Muscle layer of duodenum (tissue), 2 donors: ENCODE results near the gene PARP9.
"Not testable (repeated sequence)": the region's sequence is repeated elsewhere in the genome, so short reads cannot be mapped to it uniquely, and the experiment has no call there.

ENCODE experiments used
- H3K27ac ChIP-seq: one replicate; pipeline ENCODE4 v1.7.0; 2013; ENCODE audit warnings: mild to moderate bottlenecking, low read length
- H3K27me3 ChIP-seq: one replicate; pipeline ENCODE4 v1.7.0; 2013; ENCODE audit warnings: low read depth, mild to moderate bottlenecking, control low read depth, low read length
- H3K36me3 ChIP-seq, 2 donors: one replicate each; pipeline ENCODE4 v1.7.0; 2013; ENCODE audit warnings: low read length in 2 of 2, control low read depth in 1 of 2, mild to moderate bottlenecking in 1 of 2; ENCODE audit not compliant: insufficient read depth in 2 of 2, control insufficient read depth in 1 of 2
- H3K4me1 ChIP-seq, 2 donors: one replicate each; pipeline ENCODE4 v1.7.0; 2013; ENCODE audit warnings: low read length in 2 of 2, mild to moderate bottlenecking in 2 of 2, control low read depth in 1 of 2, moderate library complexity in 1 of 2; ENCODE audit not compliant: insufficient read depth in 2 of 2, control insufficient read depth in 1 of 2
- H3K4me3 ChIP-seq, 2 donors: one replicate each; pipeline ENCODE4 v1.7.0; 2013; ENCODE audit warnings: low read length in 2 of 2, low read depth in 1 of 2, mild to moderate bottlenecking in 1 of 2
- H3K9me3 ChIP-seq, 2 donors: one replicate each; pipeline ENCODE4 v1.7.0; 2013; ENCODE audit warnings: low read length in 2 of 2, control low read depth in 1 of 2, mild to moderate bottlenecking in 1 of 2; ENCODE audit not compliant: control insufficient read depth in 1 of 2
- donor health status: healthy.

Gene PARP9

GRCh38 chr3:122502941-122503340 lies 61.2 kb downstream of the PARP9 start:
- Histone ChIP-seq H3K27me3 (no peaks in the 10 kb centered on the region), H3K36me3 (no peaks in the 10 kb centered on the region), H3K9me3 (no peaks in the 10 kb centered on the region), H3K27ac (no peak overlapping the region), H3K4me1 (peaks cover 0 to 13% of the 10 kb centered on the region in 2 donors), H3K4me3 (no peak overlapping the region)

DNA sequence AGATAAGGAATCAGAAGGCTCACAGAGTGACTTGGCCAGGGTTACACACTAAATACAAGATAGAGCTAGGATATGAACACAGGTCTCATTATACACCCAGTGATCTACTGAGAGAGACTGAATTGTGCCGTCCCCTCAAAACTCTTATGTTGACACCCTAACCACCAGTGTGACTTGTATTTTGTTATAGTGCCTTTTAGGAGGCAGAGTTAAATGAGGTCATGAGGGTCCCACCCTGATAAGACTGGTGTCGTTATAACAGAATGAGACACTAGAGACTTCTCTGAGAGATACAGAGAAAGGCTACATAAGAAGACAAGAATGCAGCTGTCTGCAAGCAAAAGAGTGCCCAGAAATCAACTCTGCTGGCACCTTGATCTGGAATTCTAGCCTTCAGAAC lies 62.0 kb downstream of the PARP9 start:
- Histone ChIP-seq H3K27me3 (no peaks in the 10 kb centered on the region), H3K36me3 (no peaks in the 10 kb centered on the region), H3K9me3 (no peaks in the 10 kb centered on the region), H3K27ac (no peak overlapping the region), H3K4me1 (peaks cover 0 to 13% of the 10 kb centered on the region in 2 donors), H3K4me3 (no peak overlapping the region)

DNA sequence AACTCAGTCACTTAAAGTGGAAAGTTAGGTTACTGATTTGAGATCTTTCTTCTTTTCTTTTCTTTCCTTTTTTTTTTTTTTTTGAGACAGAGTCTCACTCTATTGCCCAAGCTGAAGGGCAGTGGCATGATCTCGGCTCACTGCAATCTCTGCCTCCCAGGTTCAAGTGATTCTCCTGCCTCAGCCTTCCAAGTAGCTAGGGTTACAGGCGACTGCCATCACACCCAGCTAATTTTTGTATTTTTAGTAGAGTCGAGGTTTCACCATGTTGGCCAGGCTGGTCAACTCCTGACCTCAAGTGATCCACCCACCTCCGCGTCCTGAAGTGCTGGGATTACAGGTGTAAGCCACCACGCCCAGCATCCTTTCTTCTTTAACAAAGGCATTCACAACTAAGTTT lies 63.1 kb downstream of the PARP9 start:
- H3K27ac ChIP-seq, H3K4me3 ChIP-seq, H3K36me3 ChIP-seq, H3K9me3 ChIP-seq, H3K27me3 ChIP-seq: not testable (repeated sequence)
- H3K4me1 ChIP-seq = peaks cover 0 to 20% of the 10 kb centered on the region in 2 donors

DNA sequence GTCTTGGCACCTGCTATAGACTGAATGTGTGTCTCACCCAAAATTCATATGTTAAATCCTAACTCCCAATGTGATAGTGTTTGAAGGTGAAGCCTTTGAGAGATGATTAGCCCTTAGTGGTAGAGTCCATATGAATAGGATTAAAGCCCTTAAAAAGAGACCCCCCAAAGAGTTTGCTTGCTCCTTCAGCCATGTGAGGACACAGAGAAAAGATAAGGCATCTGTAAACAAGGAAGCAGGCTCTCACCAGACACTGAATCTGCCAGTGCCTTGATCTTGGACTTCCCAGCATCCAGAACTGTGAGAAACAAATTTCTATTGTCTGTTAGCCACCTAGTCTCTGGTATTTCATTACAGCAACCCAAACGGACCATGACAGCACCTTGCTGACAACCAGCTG lies 65.9 kb downstream of the PARP9 start:
- no peak overlapping the region for H3K27ac ChIP-seq
- H3K4me1 ChIP-seq = peaks cover 0 to 20% of the 10 kb centered on the region in 2 donors
- no peak overlapping the region for H3K4me3 ChIP-seq
- H3K27me3 ChIP-seq = no peaks in the 10 kb centered on the region
- no peaks in the 10 kb centered on the region for H3K9me3 ChIP-seq
- peaks cover 8 to 13% of the 10 kb centered on the region in 2 donors for H3K36me3 ChIP-seq

DNA sequence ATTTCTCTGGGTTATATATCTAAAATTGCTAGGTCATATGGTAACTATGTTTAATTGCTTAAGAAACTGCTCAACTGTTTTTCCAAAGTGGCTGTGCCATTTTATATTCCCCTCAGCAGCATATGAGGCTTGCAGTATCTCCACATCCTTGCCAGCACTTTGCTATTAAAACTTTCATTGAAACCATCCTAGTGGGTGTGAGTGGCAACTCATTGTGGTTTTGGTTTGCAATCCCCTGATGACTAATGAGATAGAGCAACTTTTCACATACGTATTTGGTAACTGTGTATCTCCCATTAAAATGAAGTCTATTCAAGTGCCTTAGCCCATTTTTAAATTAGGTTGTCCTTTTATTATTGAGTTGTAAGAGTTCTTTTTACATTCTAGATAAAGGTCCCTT lies 66.7 kb downstream of the PARP9 start:
- Histone ChIP-seq H3K4me1 (peaks cover 0 to 15% of the 10 kb centered on the region in 2 donors), H3K27ac (no peak overlapping the region), H3K4me3 (no peak overlapping the region), H3K27me3 (no peaks in the 10 kb centered on the region), H3K9me3 (no peaks in the 10 kb centered on the region), H3K36me3 (peaks cover 13 to 14% of the 10 kb centered on the region in 2 donors)

- Histone ChIP-seq H3K4me1 (peaks cover 0 to 7% of the 10 kb centered on the region in 2 donors), H3K27ac (no peak overlapping the region), H3K9me3 (no peaks in the 10 kb centered on the region), H3K4me3 (no peak overlapping the region), H3K27me3 (no peaks in the 10 kb centered on the region), H3K36me3 (peaks cover 13 to 15% of the 10 kb centered on the region in 2 donors)
These were observed 67.6 kb downstream of the PARP9 start for GRCh38 chr3:122496508-122496907.

DNA sequence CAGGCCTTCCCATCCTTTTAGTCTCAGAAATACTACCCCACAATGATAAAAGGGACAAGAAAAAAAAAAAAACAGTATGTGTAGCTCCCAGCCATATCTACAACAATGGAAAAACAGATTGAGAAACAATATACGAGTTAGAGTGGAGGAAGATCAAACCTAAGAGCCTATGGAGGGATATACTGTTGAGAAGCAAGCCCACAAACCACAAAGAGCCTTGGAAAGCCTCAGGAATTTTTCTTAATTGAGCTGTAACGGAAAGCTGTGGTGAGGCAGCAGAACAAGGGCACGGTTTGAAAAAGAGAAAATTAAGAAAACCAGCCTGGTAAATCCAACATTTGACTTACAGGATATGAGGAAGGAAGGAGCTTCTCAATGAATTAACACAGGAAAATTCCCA lies 70.8 kb downstream of the PARP9 start:
- peaks cover 0 to 7% of the 10 kb centered on the region in 2 donors for H3K4me1 ChIP-seq
- no peaks in the 10 kb centered on the region for H3K27me3 ChIP-seq
- H3K9me3 ChIP-seq = no peaks in the 10 kb centered on the region
- no peak overlapping the region for H3K27ac ChIP-seq
- peaks cover 13 to 18% of the 10 kb centered on the region in 2 donors for H3K36me3 ChIP-seq
- H3K4me3 ChIP-seq = no peak overlapping the region

DNA sequence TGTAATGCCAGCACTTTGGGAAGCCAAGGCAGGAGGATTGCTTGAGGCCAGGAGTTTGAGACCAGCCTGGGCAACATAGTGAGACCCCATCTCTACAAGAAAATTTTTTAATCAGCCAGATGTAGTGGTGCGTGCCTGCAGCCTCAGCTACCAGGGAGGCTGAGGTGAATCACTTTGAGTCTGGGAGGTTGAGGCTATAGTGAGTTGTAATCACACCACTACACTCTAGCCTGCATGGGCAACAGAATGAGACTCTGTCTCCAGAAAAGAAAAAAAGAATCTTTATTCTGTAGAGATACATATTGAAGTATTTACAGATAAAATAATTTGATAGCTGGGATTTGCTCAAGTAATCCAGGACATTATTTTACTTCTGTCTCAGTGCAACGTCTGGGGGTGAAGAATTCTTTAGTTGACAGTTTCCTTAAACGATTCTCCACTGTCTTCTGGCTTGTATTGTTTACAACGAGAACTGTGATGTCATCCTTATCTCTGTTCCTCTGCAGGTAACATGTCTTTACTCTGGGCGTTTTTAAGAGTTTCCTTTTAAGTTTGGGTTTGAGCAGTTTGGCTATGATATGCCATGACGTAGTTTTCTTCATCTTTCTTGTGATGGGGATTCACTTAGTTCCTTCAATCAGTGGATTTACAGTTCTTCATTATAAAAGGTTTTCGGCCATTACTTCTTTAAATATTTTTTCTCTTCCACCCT lies 75.7 kb downstream of the PARP9 start:
- Histone ChIP-seq H3K27me3 (no peaks in the 10 kb centered on the region), H3K36me3 (peaks cover under 1 to 12% of the 10 kb centered on the region in 2 donors), H3K27ac (no peak overlapping the region), H3K4me3 (no peak overlapping the region), H3K9me3 (no peaks in the 10 kb centered on the region), H3K4me1 (no peaks in the 10 kb centered on the region)

DNA sequence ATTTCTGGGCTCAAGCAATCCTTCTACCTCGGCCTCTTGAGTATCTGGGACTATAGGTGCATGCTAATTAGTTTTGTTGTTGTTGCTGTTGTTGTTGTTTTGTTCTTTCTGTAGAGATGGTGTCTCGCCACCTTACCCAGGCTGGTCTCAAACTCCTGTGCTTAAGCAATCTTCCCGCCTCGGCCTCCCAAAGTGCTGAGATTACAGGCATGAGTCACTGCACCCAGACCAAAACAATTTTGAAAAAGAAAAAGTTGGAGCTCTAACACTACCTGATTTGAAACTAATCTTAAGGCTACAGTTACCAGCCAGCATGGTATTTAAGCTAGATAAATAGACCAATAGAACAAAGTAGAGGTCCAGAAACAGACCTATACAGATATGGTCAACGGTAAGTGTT lies 79.1 kb downstream of the PARP9 start:
- Histone ChIP-seq H3K4me1 (no peaks in the 10 kb centered on the region), H3K4me3 (no peak overlapping the region), H3K27ac (no peak overlapping the region), H3K27me3 (no peaks in the 10 kb centered on the region), H3K36me3 (no peaks in the 10 kb centered on the region), H3K9me3 (no peaks in the 10 kb centered on the region)

GRCh38 chr3:122481390-122481789 lies 82.7 kb downstream of the PARP9 start:
- Histone ChIP-seq H3K36me3 (no peaks in the 10 kb centered on the region), H3K4me1 (no peaks in the 10 kb centered on the region), H3K4me3 (no peak overlapping the region), H3K27me3 (no peaks in the 10 kb centered on the region), H3K27ac (no peak overlapping the region), H3K9me3 (no peaks in the 10 kb centered on the region)
